GM21619 (cell line): ENCODE measurements around the gene HSF2BP.
"Not testable (repeated sequence)": the region's sequence is repeated elsewhere in the genome, so short reads cannot be mapped to it uniquely, and the experiment has no call there.

Experiments used
- ATAC-seq: cut with Tn5 transposase; IDR thresholded peaks from one replicate; pipeline ENCODE4 v1.9.1; 2021; ENCODE audit not compliant: unreplicated experiment

Gene HSF2BP

DNA sequence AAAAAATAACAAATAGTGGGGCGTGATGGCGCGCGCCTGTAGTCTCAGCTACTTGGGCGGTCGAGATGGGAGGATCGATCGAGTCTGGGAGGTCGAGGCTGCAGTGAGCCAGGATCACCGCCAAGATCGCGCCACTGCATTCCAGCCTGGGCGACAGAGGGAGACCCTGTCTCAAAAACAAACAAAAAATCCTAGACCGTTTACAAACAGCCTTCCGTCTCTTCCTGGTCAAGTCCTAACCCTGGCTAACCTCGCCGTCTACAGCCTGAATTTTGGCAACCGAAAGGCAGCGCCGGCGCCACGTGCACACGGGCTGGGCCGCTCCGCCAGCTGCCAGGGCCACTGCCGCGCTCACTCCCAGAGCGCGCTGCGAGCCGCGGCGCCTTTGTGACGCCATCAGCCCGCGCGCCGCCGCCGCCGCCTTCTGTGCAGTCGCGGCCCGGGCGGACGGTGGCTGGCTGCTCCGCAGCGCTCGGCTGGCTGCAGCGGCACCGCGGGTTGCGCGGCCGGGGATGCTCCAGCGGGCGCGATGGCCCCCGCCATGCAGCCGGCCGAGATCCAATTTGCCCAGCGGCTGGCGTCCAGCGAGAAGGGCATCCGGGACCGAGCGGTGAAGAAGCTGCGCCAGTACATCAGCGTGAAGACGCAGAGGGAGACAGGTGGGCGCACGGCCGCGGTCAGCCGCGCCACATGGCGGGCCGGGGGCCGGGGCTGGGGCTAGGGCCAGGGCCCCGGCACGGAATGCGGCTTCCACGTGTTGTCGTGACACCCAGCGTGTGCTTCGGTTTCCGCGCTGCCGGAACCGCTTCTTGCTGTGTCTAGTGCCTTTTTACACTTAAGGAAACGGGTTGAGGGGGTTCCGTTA, at the start of gene HSF2BP, which contains the start of gene RRP1B:
TSS of gene HSF2BP (minus strand) at position 353 of the 865 bp plus-strand sequence. CDS start 1,392 bp downstream, outside the sequence.
TSS of gene RRP1B (plus strand) at position 425 of the 865 bp plus-strand sequence. CDS start at position 530, 105 bp downstream.
- ATAC-seq: peak; percentile 64

DNA sequence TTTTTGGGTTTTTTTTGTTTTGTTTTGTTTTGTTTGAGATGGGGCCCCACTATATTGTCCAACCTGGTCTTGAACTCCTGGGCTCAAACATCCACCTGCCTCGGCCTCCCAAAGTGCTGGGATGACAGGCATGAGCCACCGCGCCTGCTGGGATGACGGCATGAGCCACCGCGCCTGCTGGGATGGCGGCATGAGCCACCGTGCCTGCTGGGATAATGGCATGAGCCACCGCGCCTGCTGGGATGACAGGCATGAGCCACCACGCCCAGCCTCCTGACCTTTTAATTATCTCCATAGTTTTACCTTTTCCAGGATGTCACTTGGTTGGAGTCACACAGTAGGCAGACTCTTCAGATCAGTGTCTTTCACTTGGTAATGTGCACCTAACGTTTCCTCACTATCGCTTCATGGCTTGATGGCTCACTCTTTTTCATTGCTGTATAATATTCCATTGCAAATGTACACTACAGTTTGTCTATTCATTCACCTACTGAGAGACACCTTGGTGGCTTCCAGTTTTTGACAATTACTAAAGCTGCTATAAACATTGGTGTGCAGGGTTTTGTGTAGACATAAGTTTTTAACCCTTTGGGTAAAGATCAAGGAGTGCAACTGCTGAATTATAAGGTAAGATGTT, 49.6 kb upstream of the HSF2BP start:
- ATAC-seq: no peak

DNA sequence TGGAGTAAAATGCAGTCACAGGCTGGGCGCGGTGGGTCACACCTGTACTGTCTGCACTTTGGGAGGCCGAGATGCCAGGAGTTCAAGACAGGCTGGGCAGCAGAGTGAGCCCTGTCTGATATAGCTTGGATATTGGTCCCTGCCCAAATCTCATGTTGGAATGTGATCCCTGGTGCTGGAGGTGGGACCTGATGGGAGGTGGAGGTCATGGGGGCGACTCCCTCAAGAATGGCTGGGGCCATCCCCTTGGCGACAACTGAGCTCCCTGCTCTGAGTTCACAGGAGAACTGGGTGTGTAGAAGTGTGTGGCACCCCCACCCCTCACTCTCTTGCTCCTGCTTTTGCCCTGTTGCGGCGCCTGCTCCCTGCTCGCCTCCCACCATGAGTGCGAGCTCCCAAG, 48.2 kb upstream of the HSF2BP start:
- ATAC-seq: no peak

DNA sequence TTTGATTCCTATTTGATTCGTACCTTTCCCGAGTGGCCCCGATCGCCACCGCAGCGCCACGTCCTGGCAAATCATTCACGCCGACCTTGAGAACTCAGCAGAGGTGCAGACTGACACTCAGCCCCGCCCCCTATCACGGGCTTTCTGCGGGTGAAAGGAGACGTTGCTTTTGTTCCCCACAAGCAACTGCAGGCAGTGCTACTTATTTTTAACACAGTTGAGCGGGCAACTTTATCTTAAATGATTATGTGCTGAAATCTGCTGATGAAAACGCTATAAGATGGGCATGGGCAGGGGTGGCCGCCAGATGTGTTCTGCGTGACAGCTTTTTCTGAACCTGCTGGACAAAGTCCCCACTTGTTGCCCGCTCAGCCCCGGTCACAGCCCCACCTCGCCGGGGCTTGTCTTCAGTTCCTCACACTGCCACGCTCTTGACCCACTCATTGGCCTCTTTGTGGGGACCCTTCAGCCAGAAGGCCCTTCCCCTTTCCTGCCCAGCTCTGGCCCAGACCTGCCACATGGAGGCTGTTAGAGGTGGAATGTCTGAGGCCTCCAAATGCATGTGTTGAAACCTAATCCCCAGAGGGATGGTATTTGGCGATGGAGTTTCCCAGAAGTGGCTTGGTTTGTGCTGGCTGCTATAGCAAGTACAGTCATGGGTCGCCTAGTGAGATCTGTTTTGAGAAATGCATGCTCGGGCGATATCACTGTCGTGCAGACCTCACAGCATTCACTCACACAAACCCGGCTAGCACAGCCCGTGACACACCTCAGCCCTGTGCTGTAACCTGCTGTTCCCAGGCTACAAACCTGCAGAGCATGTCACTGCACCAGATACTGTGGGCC, 44.0 kb upstream of the HSF2BP start:
- ATAC-seq: no peak

DNA sequence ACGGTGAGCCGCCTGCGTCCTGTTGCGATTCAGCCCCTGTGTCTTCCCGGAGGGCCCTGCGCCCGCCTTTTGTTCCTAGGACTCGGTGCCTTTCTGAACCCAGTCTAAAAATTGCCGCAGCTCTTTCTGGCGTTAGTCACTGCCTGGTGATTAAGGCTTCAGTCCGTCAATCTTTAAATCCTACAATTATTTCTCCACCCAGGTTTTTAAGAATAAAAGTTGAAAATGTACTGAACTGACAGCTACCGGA, 43.4 kb upstream of the HSF2BP start:
- ATAC-seq: no peak

DNA sequence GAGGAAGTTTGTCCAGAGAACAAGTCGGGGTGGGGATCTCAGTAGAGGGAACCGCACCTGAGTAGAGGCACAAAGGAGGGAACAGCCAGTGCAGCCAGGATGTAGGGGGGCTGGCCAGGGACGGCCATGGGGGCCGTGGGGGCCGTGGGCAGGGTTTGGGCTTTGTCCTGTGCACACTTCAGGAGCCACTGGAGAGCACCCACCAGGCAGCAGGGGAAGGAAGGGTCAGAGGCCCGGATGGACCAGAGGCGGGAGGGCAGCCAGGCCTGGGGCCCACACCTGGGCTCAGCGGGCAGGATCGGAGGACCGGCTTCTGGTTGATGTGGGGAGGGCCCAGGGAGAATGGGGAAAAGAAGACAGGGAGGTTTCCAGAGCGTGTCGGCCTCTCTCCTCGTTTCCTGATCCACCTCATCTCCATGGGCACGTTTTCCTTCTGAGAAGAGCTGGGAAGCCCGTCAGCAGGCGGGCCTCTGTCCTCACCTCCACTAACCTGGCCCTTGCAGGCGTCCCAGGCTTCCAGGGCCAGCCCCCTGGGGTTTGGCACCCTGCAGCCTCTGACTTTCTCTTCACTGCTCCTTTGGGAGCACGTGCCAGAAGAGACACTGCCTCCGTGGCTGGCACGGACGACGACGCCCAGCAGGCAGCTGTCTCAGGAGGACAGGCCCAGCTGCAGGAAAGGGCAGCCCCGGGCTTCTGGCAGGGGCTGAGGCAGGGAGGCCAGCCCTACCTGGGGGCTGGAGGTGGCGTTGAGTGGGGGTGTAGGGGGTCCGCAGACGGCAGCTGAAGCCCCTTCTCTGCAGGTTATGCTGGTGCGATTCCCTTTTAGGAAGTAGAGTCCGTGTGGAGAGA, 42.9 kb upstream of the HSF2BP start:
- no peak for ATAC-seq

DNA sequence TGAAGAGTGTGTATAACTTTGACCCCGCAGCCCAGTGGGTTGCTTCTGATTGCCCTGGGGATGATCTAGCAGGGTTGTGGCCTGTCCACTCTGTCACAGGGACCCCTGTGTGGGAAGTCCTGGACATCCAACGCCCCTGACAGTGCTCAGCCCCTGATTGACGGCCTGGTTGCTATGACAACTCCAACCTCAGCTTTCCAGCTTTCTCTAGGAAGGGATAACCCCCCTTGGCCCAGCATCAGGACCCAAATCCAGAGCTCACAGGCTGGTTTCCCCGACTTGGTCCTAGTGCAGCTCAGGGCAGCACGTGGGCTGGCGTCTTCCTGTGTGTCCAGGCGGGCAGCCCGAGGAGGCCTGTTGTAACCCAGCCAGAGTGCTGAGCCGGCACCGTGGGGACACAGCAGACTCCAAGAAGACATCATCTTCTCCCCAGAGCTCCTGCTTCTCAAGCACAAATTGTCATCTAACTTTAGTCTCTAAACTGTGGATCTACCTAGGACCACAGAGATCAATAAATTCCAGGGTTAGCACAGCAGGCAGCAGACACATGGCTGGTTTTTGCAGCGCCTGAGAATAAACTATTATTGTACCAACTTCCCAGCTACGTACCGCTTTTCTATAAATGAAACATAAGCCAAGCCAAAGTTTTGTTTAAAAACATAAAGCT, 40.8 kb upstream of the HSF2BP start:
- ATAC-seq: no peak

DNA sequence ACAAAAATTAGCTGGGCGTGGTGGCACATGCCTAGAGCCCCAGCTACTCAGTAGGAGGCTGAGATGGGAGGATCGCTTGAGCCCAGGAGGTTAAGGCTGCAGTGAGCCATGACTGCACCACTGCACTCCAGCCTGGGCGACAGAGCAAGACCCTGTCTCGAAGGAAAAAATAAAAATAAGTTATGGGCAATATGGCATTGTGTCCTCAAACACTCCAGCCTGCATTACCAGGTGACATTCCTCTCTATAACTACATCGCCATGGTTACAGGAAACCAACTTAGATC, 40.1 kb upstream of the HSF2BP start:
- not testable (repeated sequence) for ATAC-seq

DNA sequence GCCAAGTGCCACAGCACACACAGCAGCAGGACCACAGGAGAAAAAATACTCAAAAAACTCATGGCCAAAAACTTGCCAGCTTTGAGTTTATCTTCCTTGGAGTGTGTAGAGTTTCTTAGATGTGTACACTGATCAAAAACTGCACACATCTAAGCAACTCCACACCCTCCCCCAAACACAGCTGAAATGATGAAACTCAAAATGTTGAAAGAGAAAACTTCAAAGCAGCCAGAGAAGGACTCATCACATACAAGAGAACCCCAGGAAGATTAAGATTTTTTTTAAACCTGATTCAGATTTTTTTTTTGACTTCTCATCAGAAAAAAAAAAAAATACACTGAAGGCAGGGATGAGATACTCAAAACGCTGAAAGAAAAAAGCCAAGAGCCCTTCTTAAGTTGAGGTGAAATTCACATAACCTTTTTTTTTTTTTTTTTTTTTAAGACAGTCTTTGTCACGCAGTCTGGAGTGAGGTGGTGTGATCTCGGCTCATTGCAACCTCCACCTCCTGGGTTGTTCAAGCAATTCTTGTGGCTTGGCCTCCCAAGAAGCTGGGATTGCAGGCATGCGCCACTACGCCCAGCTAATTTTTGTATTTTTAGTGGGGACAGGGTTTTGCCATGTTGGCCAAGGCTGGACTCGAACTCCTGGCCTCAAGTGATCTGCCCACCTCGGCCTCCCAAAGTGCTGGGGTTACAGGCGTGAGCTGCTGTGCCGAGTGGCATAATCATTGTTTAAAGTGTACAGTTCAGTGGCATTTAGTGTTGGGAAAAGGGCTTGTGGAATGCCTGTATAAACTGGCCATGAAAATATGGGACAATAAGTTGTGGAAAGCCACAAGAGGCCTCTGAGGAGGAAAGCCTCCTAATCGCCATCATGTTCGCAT, 38.7 kb upstream of the HSF2BP start:
- no peak for ATAC-seq

DNA sequence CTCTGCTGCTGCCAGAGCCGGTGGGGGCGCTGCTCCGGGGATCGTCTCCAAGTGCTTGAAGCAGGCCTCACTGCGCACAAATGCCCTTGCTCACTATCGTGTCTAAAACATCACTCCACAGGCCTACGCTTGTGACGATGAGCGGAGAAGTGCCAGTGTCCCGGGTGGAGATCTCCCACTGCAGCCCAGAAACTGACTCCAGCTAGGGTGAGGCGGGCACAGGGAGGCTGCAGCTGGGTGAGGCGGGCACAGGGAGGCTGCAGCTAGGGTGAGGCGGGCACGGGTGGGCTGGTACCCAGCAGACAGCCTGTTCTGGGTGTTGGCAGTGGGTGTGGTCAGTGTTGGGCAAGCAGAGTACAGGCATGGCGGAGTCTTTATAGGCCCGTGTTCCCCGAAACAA, 36.9 kb upstream of the HSF2BP start:
- ATAC-seq: no peak

DNA sequence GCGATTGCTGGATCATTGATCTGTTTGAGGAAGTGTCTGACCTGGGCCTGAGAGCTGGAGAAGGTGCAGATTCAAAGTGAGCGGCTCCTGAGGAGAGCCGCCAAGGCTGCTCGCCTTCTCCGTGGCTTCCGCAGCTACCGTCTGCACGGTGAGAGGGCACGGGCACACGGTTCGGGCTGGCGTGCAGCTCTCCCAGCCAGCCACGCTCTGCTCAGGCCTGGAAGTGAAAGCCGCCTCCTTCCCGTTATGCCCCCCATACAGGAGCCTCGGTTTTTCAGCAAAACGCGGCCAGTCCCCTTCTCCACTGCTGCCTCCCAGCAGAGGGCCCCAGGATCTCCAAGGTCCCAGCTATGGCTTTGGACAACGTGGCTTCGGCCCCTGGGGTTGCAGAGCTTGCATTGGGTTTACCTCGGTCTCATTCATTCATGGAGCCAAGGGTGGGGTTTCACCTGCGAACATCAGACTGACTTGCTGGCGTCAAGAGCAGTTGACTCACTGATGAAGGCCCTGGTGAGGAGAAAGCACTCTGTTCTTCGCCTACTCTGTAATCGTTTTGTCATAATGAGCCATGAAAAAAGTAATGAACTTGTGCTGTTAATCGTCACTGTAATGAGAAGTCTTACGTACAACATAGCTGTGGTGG, 35.3 kb upstream of the HSF2BP start:
- ATAC-seq: no peak

DNA sequence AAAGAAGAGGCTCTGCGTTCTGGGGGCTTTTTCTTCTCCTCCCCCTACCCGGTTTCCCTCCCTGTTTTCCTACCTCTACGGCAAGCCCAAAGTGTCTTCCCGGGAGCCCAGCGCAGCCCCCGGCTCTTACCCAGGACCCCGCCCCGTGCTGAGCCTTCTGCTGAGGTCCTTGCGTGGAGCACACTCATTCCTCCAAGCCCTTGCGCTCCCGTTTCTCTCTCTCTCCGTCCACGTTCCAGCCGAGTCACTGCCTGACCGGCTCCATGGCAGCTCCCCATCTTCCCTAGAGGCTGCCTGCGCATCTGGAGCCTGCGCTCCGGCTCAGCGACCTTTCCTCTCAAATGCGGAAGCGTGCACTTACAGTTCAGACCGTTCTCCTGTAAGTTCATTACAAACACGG, 34.7 kb upstream of the HSF2BP start:
- no peak for ATAC-seq

DNA sequence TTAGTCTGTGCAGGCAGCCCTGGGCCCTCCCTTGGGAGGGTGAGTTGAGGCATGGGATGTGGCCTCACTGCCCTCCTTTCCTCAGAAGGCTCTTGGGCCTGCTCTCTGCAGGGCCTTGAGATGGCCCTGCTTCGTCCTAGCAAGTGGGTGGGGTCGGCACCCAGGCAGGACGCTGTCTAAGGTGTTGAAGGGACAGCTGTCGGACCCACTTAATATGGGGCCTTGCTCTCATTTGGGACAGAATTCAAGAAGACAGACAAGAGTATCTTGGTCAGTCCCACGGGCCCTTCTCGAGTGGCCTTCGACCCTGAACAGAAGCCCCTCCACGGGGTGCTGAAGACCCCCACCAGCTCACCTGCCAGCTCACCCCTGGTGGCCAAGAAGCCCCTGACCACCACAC, 33.7 kb upstream of the HSF2BP start:
- no peak for ATAC-seq

DNA sequence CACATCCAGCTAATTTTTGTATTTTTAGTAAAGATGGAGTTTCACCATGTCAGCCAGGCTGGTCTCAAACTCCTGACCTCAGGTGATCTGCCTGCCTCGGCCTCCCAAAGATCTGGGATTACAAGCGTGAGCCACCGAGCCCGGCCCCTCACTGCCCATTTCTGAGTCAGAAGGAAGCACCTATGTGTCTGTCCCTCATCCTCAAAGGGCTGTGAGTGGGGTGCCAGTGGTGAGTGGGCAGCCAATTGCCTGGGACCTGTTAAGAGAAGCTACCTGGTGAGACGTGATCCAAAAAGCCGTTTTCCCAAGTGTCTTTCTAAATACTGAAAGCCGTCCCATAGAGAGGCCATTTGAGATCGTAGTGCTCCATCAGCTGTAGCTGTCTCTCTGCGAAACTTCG, 32.5 kb upstream of the HSF2BP start:
- ATAC-seq: no peak

DNA sequence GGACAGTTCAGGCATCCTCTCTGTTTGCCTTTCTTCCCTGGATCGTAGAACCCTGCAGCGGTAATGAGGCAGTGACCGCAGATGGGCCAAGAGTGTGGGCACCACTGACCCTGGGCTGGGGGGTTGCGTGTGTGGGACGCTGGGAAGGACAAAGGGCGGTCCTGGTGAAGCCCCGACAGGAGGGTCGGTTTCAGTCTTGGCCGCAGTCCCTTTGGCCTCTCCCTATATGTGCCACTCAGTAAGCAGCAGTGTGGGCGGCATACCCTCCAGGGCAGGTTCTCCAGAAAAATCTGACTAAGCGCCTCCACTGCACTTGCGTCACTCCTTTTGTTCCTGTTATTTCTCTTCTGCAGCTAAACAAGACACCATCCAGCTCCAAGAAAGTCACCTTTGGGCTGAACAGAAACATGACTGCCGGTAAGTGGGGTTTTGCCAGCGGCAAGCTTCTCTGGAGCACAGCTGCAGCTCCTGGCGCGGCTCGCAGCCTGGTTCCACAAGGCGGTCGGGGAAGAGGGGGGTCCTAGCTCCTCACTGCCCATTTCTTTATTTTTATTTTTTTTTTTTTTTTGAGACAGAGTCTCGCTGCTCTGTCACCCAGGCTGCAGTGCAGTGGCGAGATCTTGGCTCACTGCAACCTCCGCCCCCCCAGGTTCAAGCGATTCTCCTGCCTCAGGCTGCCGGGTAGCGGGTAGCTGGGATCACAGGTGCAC, 32.0 kb upstream of the HSF2BP start:
- no peak for ATAC-seq

DNA sequence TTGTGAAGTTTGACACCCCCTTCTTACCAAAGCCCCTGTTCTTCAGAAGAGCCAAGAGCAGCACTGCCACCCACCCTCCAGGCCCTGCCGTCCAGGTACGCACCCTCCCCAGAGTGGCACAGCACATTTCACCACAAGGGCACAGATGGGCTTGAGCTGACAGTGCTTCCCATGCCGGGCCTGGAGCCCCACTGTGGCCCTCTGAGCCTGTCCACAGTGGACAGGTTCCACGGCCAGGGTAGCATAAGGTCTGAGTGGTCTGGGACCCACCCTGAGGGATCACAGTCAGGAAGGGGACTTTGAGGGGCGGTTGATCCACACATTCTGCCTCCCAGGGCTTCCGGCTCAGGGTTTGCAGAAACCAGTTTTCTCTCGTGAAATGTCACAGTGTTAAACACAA, 31.1 kb upstream of the HSF2BP start:
- ATAC-seq: no peak

DNA sequence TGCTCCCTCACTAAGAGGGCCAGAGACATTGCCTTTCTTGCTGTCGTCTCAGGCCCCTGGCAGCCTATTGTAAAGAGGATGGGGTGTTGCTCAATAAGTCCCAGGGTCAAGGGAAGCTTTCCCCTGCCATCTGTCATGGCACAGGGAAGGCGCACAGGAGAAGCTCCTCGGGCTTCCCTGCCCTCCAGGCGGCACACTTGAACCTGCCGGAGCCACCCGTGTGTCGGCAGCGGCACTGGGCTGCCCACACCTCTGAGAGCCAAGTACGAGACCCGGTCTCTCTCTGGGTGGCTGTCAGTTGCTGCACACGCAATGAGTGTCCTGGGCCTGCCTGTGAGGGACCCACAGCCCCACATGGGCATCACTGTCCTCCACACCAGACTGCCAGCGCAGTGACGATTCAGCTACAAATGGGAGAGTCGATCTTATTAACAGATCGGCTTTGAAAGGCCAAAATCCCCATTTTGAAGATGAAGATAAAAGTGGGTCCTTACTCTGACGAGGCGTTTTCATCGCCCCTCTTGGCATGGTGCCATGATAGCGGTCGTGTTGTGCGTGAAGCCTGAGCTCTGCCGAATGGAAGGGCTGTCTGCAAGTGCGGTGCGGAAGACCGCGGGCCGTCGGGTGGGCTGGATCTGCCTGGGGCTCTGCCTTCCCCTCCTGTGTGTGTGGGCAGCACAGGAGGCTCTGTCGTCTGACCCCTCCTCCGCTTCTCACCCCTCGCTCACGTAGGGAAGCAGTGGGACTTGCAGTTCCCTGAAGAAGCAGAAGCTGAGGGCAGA, 30.5 kb upstream of the HSF2BP start:
- no peak for ATAC-seq

DNA sequence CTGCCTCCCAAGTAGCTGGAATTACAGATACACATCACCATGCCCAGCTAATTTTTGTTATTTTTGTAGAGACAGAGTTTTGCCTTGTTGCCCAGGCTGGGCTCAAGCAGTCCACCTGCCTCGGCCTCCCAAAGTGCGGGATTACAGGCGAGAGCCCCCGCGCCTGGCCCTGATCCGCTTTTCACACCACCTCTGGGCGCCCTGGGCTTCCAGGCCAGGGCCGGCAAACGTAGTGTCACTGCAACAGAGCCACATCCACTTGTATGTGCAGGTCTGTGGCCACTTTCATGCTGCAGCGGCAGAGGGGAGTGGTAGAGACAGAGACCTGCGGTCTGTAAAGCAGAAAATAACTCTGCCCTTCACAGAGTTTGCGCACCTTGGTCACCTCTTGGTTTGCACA, 29.6 kb upstream of the HSF2BP start:
- ATAC-seq: no peak
